Renal cortical epithelial cell (primary cell): ENCODE measurements around the gene ECI2. TPM values are rescaled to one million over a fixed set of nuclear protein-coding genes. Genes with fewer than 3 reads are reported as not detected.
"Not testable (repeated sequence)": the region's sequence is repeated elsewhere in the genome, so short reads cannot be mapped to it uniquely, and the experiment has no call there.

Source experiments
- DNase-seq: peaks from one replicate; pipeline ENCODE4 v3.0.0-alpha.2; 2011; ENCODE audit warnings: low read depth
- total RNA-seq: library from RNA; depleted of rRNA; stranded (reverse); fragments of >200 nt; gene quantifications from 2 replicates; pipeline ENCODE4 v1.2.3, GENCODE V29; 2014

The ECI2 gene
- total RNA-seq, 1 donor from 2014 or later, result 94.5 TPM

- DNase-seq, result no peak
Observed at GRCh38 chr6:4101298-4101697, 34.1 kb downstream of the ECI2 start.

GRCh38 chr6:4100655-4101054 is 34.7 kb downstream of the ECI2 start:
- DNase-seq, result no peak

GRCh38 chr6:4093288-4093687 is 42.1 kb downstream of the ECI2 start:
- DNase-seq, result no peak

- DNase-seq, result no peak
Observed at GRCh38 chr6:4091941-4092340, 43.4 kb downstream of the ECI2 start.

GRCh38 chr6:4090043-4090442 is 45.3 kb downstream of the ECI2 start:
- DNase-seq, result not testable (repeated sequence)

- no peak for DNase-seq
Observed at GRCh38 chr6:4088704-4089103, 46.7 kb downstream of the ECI2 start.

- peak; percentile 54 for DNase-seq
Observed at GRCh38 chr6:4085332-4085700, 50.1 kb downstream of the ECI2 start.

- peak; percentile 79 for DNase-seq
Observed at GRCh38 chr6:4084444-4085331, 50.7 kb downstream of the ECI2 start.

GRCh38 chr6:4078691-4079471 is 56.5 kb downstream of the ECI2 start, which contains the start of gene FAM217A:
Gene FAM217A (minus strand): TSS chr6:4079137. CDS start chr6:4077414, 1,723 bp downstream.
- no peak for DNase-seq

- DNase-seq, result no peak
Observed at GRCh38 chr6:4074478-4075235, 60.7 kb downstream of the ECI2 start.

- DNase-seq, result no peak
Observed at GRCh38 chr6:4071330-4071729, 64.0 kb downstream of the ECI2 start.

- DNase-seq, result no peak
Observed at GRCh38 chr6:4069199-4069598, 66.2 kb downstream of the ECI2 start.

- DNase-seq, result peak; percentile 84
Observed at GRCh38 chr6:4067673-4068072, 67.7 kb downstream of the ECI2 start.

GRCh38 chr6:4066029-4066755 is 69.2 kb downstream of the ECI2 start:
- peak; percentile 60 for DNase-seq

Other genes starting within 250 kb of the ECI2 start
- not detected in 2 replicates for gene FAM217A, start 56.4 kb downstream of the ECI2 start, total RNA-seq